Ureter (tissue), 1 donor: ENCODE results near the gene RAB44. TPM values are rescaled to one million over a fixed set of nuclear protein-coding genes. Genes with fewer than 3 reads are reported as not detected.

ENCODE experiments used
- DNase-seq: peaks from one replicate; pipeline ENCODE4 v3.0.0-alpha.2; 2020; ENCODE audit warnings: low spot score
- total RNA-seq: library from RNA; stranded (reverse); gene quantifications from one replicate; pipeline ENCODE4 v1.2.4, GENCODE V29; 2023
- donor health status: DM: yes; HTN: yes; CAD: no.

Gene RAB44
- total RNA-seq, 1 donor from 2014 or later = 1.0 TPM

DNA sequence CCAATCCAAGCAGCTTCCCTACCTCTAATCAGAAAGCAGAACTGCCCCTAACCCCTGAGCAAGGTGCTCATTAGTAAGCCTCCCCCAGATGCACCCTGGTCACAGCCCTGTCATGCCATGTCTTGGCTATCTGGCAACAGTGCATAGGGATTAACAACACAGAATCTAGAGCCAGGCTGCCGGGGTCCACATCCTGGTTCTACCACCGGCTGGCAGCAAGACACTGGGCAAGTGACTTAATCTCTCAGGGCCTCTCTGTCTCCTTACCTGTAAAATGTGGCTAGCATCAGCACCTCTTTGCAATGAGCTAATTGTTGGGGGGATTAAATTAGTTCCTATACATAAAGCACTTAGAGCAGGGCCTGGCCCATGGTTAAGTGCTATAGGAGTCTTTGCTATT lies 73.5 kb downstream of the RAB44 start:
- DNase-seq = no peak

- DNase-seq = no peak
Measured at GRCh38 chr6:36772397-36772796, 74.8 kb downstream of the RAB44 start.

DNA sequence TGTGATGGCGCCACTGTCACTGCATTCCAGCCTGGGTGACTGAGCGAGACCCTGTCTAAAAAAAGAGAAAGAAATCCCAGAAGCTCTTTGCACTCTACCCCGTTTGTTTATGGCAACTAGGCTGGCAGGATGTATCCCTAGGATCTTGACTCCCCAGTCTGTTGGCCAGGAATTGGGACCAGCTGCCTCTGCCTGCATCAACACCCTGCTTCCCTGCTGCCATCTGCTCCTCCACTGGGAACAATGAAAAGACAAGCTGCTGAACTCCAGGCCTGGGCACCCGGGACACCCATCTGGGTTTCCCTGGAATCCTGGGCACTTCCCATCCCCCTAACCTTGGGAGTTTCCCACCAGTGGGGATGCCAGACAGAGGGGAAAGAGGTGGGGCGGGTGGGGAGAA lies 76.7 kb downstream of the RAB44 start:
- no peak for DNase-seq

- no peak for DNase-seq
Measured at GRCh38 chr6:36776167-36776566, 78.5 kb downstream of the RAB44 start.

- no peak for DNase-seq
Measured at GRCh38 chr6:36777801-36778200, 80.2 kb downstream of the RAB44 start.

- DNase-seq = no peak
Measured at GRCh38 chr6:36779227-36779626, 81.6 kb downstream of the RAB44 start.

- no peak for DNase-seq
Measured at GRCh38 chr6:36780442-36781177, 83.0 kb downstream of the RAB44 start.

DNA sequence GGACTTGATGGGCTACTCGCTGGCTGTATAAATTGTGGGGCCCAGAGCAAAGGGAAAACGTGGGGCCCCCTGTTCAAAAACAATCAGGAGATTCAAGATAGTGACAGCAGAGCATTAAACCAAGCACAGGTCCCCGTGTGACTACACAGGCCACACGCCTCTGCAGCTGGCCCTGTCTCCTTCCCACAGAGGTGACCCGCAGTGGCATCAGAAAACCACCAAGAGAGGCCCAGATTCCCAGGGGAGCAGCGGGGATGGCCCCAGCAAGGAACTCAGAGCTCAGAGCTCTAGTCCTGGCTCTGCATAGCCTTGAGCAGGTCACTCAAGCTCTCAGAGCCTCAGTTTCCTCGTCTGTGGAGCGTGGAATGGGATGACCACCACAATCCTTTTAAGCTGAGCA lies 84.0 kb downstream of the RAB44 start:
- DNase-seq = no peak

Other genes starting within 250 kb of the RAB44 start
- gene STK38, start 150.3 kb upstream of the RAB44 start, total RNA-seq = 47.5 TPM
- gene SRSF3, start 103.5 kb upstream of the RAB44 start, total RNA-seq = 306 TPM
- gene CDKN1A, start 19.1 kb upstream of the RAB44 start, total RNA-seq = 82.8 TPM
- gene CPNE5, start 141.6 kb downstream of the RAB44 start, total RNA-seq = 3.6 TPM
- 39.1 TPM for gene PPIL1, start 177.0 kb downstream of the RAB44 start, total RNA-seq
- 71.4 TPM for gene C6orf89, start 188.1 kb downstream of the RAB44 start, total RNA-seq